GM19240 (cell line): Measurements from ENCODE around the gene NEU1.
"Not testable (repeated sequence)": the region's sequence is repeated elsewhere in the genome, so short reads cannot be mapped to it uniquely, and the experiment has no call there.

Experiments used
- DNase-seq: peaks from one replicate; pipeline ENCODE4 v3.0.0; 2011; ENCODE audit warnings: low spot score; ENCODE audit not compliant: insufficient read length

Gene NEU1

GRCh38 chr6:31839779-31840126 is 22.9 kb downstream of the NEU1 start:
- DNase-seq: not testable (repeated sequence)

- DNase-seq: no peak
These were observed 23.7 kb downstream of the NEU1 start for GRCh38 chr6:31838968-31839367.

GRCh38 chr6:31838114-31838553 is 24.5 kb downstream of the NEU1 start:
- not testable (repeated sequence) for DNase-seq

GRCh38 chr6:31837369-31838113 is 25.1 kb downstream of the NEU1 start:
- DNase-seq: no peak

DNA sequence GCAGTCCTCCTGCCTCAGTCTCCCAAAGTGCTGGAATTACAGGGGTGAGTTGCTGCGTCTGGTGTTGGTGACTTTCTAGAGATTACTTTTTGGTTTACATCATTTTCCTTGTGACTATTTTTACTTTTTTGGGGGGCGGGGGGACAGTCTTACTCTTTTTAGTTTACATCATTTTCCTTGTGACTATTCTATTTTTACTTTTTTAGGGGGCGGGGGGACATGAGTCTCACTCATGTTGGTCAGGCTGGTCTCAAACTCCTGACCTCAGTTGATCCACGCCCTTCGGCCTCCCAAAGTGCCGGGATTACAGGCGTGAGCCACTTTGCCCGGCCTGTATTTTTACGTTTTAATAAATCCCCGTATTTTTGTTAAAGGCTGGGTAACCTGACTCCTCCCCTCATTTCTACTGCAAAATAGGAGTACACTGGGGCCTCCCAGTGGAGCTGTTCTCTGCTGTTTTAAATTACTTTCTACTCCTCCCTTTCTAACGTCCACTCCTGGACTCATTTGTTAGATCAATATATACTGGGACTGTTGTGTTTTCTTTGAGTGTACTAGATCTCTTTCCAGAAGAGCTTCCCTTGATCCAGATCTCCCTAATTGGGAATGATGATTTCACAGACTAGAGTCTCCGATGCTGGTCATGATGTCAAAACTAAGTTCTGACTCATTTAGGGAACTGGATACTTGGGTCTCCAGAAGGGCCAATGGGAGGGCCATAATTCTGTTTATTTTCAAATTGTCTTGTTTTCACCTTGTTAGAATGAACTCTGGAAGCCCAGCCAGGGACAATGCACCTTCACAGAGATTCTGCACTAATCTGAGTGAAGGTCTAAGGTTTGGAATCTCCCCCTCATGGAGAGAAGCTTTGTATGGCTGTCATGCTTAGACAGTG is 25.9 kb downstream of the NEU1 start:
- DNase-seq: no peak

DNA sequence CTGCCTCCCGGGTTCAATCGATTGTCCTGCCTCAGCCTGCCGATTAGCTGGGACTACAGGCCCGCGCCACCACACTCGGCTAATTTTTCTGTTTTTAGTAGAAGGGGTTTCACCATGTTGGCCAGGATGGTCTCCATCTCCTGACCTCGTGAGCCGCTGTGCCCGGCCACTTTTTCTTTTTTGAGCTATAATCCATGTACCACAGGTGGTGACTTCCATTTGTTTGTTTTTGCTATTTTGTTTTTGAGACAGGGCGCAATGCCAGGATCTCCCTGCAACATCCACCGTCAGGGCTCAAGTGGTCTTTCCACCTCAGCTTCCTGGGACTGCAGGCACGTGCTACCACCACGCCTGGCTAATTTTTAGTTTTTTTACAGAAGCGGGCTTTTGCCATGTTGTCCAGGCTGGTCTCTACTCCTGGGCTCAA is 26.6 kb downstream of the NEU1 start:
- DNase-seq: no peak

DNA sequence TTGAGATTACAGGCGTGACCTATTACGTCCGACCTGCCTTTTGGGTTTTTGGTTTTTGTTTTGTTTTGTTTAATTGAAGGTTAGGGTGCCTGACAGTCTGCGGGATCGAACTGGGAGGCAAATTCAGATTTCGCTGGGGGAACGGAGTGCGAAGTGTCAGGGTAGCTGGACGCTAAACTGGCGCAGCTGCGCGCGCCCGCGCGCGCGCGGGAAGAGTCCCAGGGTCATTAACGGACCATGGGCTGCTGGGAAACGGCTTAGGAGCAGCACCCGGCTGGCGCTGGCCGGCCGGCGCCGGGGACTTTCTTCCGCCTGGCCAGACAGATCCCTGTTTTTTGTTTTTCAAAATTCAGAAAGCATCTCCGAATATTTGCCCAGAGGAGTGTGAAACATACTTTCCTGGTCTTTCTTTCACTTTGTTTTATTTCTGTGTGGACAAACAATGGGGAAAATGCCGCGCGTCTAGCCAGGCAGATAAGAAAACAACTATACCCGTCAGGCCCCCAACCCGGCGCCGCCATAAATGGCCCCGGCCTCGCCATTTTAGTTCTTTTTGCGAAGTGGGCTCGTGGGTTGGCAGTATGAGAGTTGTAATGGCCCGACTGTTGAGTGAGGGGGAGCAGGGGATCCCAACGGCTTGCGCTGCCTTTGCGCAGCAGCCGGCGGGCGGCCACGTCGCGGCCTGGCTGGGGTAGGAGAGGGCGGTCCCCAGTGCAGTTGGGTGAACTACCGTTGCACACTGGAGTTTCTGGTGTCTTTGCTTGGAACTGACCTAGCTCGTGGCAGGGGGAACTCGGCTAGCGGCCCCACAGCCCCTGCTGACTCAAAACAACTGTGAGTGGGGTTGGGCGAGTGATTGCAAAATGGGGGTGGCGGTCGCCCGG is 28.0 kb downstream of the NEU1 start:
- DNase-seq: no peak

GRCh38 chr6:31831350-31832215 is 31.0 kb downstream of the NEU1 start:
- DNase-seq: no peak

- DNase-seq: no peak
These were observed 31.7 kb downstream of the NEU1 start for GRCh38 chr6:31830886-31831335.

DNA sequence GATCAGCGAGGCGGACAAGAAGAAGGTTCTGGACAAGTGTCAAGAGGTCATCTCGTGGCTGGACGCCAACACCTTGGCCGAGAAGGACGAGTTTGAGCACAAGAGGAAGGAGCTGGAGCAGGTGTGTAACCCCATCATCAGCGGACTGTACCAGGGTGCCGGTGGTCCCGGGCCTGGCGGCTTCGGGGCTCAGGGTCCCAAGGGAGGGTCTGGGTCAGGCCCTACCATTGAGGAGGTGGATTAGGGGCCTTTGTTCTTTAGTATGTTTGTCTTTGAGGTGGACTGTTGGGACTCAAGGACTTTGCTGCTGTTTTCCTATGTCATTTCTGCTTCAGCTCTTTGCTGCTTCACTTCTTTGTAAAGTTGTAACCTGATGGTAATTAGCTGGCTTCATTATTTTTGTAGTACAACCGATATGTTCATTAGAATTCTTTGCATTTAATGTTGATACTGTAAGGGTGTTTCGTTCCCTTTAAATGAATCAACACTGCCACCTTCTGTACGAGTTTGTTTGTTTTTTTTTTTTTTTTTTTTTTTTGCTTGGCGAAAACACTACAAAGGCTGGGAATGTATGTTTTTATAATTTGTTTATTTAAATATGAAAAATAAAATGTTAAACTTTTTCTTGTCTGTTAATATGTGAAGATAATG is 32.9 kb downstream of the NEU1 start:
- no peak for DNase-seq

GRCh38 chr6:31827286-31828079 is 35.1 kb downstream of the NEU1 start, which contains the start of gene HSPA1B:
Gene HSPA1B, plus strand, starts transcription at chr6:31827738. Its CDS starts 213 bp downstream, at chr6:31827951.
- peak; percentile 69 for DNase-seq

DNA sequence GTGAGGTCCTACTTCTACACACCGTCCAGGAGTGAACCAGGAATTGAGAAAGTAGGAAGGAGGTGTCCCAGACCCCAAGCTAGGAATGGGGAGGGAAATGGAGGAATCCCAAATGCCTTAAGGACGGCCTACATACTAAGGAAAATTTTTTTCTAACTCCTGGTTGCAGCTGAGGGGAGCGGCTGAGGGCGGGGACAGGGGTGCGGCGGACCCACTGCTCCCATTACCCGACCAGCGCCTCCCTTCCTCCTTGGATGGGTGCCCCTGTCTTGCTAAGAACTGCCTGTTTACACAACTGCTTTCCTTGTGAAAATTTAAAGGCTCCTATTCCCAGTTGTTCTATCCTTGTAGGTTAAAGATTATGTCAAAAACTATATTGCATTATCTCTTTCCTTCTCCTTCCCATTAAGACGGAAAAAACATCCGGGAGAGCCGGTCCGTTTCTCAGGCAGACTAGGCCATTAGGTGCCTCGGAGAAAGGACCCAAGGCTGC is 35.8 kb downstream of the NEU1 start:
- DNase-seq: no peak

- DNase-seq: no peak
These were observed 37.1 kb downstream of the NEU1 start for GRCh38 chr6:31825553-31825952.

GRCh38 chr6:31823592-31824196 is 38.9 kb downstream of the NEU1 start:
- not testable (repeated sequence) for DNase-seq

DNA sequence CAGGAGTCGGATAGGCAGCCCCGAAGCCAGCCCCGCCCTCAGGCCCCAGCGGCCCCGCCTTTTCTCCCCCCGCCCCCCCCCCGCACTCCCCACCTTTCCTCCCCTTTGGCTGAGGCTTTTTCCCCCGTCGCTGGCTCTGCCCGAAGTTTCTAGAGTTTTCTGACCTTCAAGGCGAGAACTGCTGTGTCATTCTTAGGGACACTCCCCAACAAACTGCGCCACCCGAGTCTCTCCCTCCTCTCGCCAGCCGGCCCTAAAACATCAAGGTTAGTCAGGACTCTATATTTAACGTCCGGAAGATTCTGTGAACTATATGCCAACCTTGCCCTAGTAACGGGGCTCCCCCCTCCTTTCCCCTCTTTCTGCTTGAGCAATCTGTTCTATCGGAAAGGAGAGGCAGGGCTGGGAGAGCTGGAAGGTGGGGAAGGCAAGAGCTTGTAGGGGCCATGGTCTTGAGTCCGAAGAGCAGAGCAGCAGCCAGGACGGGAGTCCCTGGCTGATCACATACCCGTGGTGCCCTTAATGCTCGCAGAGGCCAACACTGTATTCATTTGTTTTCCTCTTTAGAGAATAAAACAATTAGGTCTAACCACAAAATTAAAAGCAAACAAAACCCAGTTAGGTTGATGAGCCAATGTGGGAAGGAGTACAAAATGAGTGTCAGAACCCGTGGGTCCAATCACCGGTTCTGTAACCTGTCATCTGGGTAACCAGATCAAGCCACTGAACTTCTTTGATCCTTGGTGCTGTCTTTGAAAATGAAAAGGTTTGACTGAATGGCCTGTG is 40.4 kb downstream of the NEU1 start:
- DNase-seq: no peak

- no peak for DNase-seq
These were observed 41.2 kb downstream of the NEU1 start for GRCh38 chr6:31821301-31822035.

DNA sequence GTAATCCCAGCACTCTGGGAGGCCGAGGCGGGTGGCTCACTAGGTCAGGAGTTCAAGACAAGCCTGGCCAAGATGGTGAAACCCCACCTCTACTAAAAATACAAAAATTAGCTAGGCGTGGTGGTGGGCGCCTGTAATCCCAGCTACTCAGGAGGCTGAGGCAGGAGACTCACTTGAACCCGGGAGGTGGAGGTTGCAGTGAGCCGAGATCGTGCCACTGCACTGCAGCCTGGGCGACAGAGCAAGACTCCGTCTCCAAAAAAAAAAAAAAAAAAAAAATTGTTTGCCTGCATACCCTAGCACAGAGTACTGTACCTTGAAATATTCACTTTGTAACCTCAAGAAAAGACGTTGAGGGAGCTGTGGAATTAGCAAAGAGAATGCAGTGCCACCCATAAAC is 42.2 kb downstream of the NEU1 start:
- not testable (repeated sequence) for DNase-seq
